Fibroblast of pulmonary artery (primary cell): Measurements from ENCODE around the gene ARHGAP19.

Experiments used
- DNase-seq: peaks from one replicate; pipeline ENCODE4 v3.0.0-alpha.2; 2010; ENCODE audit warnings: low read depth
- H3K4me3 ChIP-seq: replicated peaks from 2 replicates; pipeline ENCODE4 v1.5.1; 2011; ENCODE audit warnings: low read depth, mild to moderate bottlenecking, control low read depth, low read length, moderate library complexity
- CTCF ChIP-seq: IDR thresholded peaks from 2 replicates; pipeline ENCODE4 v1.5.1; 2011; ENCODE audit warnings: mild to moderate bottlenecking, control low read depth, low read length, inconsistent platforms; ENCODE audit errors: missing control alignments

Gene ARHGAP19

DNA sequence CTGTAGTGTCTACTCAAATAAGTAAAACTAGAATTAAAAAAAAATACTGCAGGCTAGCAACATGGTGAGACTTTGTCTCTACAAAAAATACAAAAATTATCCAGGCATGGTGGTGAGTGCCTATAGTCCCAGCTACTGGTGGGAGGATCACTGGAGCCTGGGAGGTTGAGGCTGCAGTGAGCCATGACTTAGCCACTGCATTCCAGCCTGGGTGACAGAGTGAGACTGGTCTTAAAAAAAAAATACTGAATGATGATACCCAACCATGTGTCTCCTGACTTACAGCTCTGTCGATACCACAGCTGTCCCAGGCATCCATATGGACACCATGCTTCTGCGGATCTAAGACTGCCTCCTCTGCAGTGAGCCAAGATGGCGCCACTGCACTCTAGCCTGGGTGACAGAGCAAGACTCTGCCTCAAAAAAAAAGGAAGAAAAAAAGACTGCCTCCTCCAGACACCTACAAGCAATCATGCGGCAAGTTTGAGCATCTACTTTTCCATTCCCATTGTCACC lies 18.7 kb upstream of the ARHGAP19 start:
- no peak for DNase-seq

GRCh38 chr10:97307866-97308780 lies 15.7 kb upstream of the ARHGAP19 start:
- DNase-seq, result no peak

More for the DNA sequence above, 18.7 kb upstream of the ARHGAP19 start:
- TF ChIP-seq CTCF, result no peak
- no peak overlapping the region for H3K4me3 ChIP-seq

GRCh38 chr10:97307441-97307840 lies 15.0 kb upstream of the ARHGAP19 start:
- no peak for DNase-seq

More at GRCh38 chr10:97307866-97308780, 15.7 kb upstream of the ARHGAP19 start:
- H3K4me3 ChIP-seq, result no peak overlapping the region
- TF ChIP-seq CTCF, result no peak

GRCh38 chr10:97302088-97302791 lies 9.8 kb upstream of the ARHGAP19 start:
- TF ChIP-seq CTCF, result no peak
- DNase-seq, result no peak

More at GRCh38 chr10:97307441-97307840, 15.0 kb upstream of the ARHGAP19 start:
- H3K4me3 ChIP-seq, result no peak overlapping the region
- no peak for TF ChIP-seq CTCF

DNA sequence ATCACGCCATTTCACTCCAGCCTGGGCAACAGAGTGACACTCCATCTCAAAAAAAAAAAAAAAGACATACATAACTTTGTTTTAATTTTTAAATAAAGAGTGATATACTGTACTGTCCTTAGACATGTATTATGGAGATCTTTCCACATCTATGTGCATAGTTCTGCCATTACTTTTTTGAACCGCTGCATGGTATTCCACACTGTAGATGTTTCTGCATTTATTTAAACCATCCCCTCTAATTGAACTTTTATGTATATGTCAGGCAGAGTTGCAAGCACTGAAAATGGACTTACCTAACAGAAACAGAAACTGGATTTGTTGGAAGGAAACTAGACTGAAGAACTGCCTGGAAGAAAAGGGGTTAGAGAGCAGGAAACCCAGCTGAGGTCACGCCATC lies 8.5 kb upstream of the ARHGAP19 start:
- TF ChIP-seq CTCF, result no peak
- DNase-seq, result no peak
- no peak overlapping the region for H3K4me3 ChIP-seq

More at GRCh38 chr10:97302088-97302791, 9.8 kb upstream of the ARHGAP19 start:
- no peak overlapping the region for H3K4me3 ChIP-seq

DNA sequence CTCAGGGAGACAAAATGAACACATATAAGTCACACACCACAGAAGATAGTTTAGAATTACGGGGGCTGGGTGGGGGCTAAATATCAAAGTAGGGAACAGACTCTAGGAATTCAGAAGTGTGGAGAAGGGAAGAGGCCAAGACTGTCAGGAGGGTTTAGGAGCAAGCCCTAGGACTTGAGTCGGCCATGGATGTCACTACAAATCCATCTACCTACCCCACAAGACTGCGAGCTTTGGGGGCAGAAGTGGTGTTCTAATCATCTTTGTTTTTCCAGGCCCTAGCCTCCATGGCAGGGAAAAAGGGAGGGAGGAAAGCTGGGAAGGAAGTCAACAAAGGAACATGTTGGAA lies 5.8 kb upstream of the ARHGAP19 start:
- no peak overlapping the region for H3K4me3 ChIP-seq
- no peak for TF ChIP-seq CTCF
- no peak for DNase-seq
